CD4-positive, alpha-beta T cell treated with Interleukin-4 for 4 hours (primary cell): ENCODE measurements around the gene QRFPR.
A peak's percentile ranks its signal among the peaks of the same experiment; 100 is the strongest.
"Not testable (repeated sequence)": the region's sequence is repeated elsewhere in the genome, so short reads cannot be mapped to it uniquely, and the experiment has no call there.

Experiments used
- DNase-seq: peaks from one replicate; pipeline ENCODE4 v3.0.0-alpha.2; 2020

Gene QRFPR

DNA sequence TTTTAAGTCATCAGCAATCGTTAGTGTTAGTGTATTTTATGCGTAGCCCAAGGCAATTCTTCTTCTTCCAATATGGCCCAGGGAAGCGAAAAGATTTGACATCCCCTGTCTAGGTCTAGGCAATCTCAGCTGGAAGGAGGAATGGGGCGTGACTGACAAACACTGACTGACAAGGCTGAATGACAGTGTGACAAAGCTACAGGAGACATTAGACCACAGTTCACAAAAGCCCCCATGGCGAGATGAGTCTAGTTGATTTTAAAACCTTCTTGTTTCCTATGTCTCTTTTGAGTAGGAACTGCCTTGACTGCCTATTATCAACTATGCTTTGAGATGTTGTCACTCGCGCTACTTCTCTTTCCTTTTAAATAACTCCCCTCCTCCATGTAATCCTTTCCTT, 42.3 kb downstream of the QRFPR start:
- no peak for DNase-seq

- DNase-seq = no peak
Observed at GRCh38 chr4:121336706-121337105, 44.1 kb downstream of the QRFPR start.

GRCh38 chr4:121330180-121330665, 50.6 kb downstream of the QRFPR start:
- DNase-seq = no peak

DNA sequence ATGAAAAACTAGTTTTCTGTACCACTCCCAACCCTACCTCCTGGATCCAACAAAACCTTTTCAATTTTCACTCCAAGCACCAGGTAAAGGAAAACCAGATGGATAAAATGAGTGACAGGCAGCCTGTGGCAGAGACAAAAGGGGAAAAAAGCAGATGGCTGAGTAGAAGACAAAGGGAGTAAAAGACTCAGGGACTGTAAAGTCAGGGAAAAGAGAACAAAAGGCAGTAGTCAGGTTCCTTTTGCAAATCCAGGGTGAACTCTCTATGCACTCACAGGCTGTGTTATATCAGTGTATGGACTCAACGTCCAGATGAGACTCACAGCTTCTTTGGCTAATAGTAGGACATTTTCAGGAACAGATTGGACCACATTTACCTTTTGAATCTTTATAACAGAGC, 54.2 kb downstream of the QRFPR start:
- DNase-seq = no peak

DNA sequence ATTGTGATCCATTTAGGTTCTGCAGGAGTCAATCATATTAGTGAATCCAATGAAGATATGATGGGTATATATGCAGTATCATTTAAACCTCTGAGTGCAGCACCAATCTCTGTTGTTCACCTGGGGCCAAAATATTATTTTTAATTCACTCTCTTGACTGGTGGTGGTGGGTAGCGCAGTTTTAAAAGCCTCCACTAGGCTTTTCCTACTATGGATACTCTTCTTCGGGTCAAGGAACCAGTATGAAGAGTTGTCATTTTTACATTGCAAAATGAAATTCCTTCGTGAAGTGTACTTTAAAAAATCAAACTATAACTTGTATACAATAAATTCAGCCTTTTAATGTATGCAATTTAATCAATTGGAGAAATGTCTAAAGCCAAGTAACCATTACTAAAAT, 56.5 kb downstream of the QRFPR start:
- no peak for DNase-seq

GRCh38 chr4:121321466-121321865, 59.4 kb downstream of the QRFPR start:
- DNase-seq = no peak

GRCh38 chr4:121316091-121316490, 64.7 kb downstream of the QRFPR start:
- DNase-seq = no peak

DNA sequence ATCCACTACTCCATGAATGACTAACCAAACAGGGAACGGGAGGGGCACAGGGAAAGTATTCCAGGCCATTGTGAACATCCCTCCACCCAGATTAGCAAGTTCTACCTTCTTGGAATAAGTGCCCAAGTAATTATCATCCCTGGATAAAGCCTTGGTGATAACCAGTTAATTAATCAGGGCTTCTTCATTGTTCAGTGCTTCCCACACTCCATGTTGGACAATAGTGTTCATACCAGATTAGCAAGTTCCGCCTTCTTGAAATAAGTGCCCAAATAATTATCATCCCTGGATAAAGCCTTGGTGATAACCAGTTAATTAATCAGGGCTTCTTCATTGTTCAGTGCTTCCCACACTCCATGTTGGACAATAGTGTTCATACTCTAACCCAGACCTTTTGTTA, 67.4 kb downstream of the QRFPR start:
- DNase-seq = not testable (repeated sequence)

GRCh38 chr4:121308828-121309227, 72.0 kb downstream of the QRFPR start:
- DNase-seq = no peak

DNA sequence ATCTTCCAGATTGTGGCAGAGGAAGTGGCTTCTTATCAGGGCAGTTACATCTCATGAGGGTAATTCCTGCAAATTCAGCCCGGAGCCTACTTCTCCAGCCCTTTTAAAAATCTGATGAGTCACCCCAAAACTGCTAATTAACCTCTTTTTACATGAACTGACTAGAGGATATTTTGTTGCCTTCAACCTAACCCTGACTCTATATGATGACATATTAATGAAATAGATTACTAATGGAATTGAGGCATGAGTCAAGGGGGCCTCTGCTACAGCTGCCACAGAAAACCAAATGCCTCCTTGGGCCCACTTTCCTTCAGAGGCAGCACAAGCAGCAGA, 72.5 kb downstream of the QRFPR start:
- no peak for DNase-seq

GRCh38 chr4:121307445-121308327, 73.1 kb downstream of the QRFPR start:
- peak; percentile 69 for DNase-seq

DNA sequence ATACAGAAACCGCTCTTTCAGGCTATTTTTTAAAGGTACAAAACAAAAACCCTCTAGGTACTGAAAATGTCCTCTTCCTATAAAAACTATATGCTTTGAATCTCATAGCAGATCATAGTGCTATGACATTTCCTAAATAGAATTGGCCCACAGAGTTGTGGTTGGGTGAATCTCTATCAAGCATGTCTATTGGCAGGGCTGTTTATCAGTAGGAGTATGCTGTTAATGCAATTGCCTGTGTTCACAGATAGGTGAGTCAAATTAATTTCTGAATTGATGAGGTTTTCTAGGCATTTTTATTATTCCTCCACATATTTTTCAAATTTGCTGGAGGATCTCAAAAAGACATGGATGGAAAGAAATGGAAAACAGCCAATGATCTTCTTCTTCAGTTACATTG, 73.9 kb downstream of the QRFPR start:
- peak; percentile 7 for DNase-seq

GRCh38 chr4:121304893-121305292, 75.9 kb downstream of the QRFPR start:
- DNase-seq = no peak

DNA sequence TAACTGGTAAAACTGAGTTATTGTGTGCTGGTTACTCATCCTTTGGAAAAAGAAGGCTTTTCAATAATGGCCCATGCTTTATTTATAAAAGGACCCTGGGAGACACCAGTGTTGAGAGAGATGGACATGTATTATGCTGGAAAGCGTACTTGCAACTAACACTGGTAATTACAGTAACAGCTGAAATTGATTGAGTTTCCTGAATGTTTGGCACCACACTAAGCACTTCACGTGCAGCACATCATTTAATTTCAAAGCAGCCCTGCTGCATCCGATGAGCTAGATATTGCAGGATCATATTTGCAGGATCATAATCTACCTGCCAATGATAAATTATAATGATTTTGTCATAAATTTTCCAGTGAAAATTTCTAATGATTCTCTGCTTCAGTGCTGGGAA, 81.5 kb downstream of the QRFPR start:
- DNase-seq = no peak

GRCh38 chr4:121283319-121283718, 97.5 kb downstream of the QRFPR start:
- DNase-seq = no peak

- DNase-seq = no peak
Observed at GRCh38 chr4:121280425-121280824, 100.4 kb downstream of the QRFPR start.

DNA sequence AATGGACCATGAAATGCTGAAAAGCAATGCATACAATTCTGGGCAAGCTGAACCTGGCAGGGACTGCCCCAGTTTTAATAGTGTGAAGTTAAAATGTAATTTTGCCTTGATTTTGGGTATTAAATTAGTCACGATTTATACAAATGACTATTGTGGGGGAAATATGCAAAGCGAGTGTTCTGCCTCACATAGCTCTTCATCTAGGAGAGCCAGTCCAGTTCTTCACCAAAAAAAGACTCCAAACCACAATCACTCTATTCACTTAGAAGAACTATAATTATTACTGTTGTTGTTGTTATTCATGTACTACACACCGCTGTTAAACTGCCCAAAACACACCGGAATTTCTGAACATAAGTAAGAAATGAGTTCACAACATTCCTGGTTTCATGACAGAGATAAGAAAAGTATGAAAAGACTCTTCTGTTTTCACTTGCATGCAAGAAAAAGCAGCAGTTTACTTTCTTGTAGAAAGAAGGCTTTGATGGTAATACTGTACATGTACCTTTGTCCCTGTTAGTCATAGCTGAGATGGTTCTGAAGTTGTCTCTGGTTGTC, 101.9 kb downstream of the QRFPR start:
- no peak for DNase-seq
